Anterior cingulate cortex (tissue), 58 donors: ENCODE data around the gene TMEM44.

ENCODE experiments used
- DNase-seq, 58 donors: peaks; one replicate each; lab custom pipeline; 2025; lab: John Stamatoyannopoulos, UW

The TMEM44 gene, protein sequence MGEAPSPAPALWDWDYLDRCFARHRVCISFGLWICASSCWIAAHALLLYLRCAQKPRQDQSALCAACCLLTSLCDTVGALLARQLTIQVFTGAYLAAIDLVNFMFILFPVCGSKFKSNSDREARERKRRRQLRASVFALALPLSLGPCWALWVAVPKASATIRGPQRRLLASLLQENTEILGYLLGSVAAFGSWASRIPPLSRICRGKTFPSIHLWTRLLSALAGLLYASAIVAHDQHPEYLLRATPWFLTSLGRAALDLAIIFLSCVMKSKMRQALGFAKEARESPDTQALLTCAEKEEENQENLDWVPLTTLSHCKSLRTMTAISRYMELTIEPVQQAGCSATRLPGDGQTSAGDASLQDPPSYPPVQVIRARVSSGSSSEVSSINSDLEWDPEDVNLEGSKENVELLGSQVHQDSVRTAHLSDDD

DNA sequence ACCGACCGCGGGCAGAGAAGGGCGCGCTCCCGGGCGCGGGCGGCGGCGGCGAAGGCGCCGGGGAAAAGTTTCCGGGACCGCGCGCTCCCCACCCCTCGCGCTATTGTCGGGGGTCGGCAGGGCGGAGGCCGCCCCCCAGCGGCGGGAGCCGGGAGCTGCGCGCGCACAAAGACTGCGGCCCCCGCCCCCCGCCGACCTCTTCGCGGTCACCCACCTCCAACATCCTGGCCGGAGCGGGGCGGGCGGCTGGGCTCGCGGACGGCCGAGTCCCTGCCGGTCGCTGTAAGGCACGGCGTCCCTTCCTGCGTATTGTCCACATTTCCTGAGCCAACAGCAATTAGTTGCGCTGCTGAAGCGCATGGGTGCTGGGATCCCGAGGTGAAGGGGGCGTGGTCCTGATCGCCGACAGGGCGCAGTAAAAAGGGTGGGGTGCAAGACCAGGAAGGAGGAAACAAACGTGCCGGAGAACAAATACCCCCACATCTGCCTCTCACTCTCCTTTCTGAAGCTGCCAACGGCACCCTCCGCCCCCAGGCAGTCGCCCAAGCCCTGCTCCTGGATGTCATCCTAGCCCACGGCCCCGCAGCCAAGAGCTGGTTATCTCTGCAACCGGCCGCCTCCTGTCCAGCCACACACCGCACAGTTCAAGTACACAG, at the start of gene TMEM44:
Gene TMEM44, minus strand, starts transcription at position 71 of the 656 bp plus-strand sequence. CDS start 204 bp downstream, outside the sequence.
- peak in 19 of 58 donors; percentile 10 to 59 (median 32) for DNase-seq

GRCh38 chr3:194682694-194683310, 49.6 kb upstream of the TMEM44 start:
- peak in 52 of 58 donors; percentile 24 to 87 (median 56) for DNase-seq

DNA sequence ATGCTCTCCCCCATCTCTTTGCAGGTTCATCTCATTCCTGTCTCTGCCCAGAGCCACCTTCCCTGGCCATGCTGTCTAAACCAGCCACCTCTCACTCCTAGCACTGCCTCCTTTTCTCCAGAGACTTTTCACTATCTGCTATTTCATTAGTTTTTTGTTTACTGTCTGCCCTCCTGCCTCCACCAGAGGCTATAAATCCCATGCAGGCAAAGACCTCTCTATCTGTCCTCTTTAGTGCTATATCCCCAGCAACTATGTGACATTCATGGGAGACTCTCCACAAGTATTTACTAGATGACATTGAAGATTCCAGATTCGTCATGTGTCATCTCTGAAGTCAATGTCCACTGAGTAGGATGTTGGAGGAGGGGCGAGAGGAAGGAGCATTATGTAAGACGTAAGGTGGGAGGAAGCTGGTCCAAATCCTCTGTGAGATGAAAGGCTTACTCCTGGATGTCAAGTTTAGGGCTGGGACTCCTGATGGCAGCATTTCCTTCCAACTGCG, 49.0 kb upstream of the TMEM44 start:
- no peak for DNase-seq

DNA sequence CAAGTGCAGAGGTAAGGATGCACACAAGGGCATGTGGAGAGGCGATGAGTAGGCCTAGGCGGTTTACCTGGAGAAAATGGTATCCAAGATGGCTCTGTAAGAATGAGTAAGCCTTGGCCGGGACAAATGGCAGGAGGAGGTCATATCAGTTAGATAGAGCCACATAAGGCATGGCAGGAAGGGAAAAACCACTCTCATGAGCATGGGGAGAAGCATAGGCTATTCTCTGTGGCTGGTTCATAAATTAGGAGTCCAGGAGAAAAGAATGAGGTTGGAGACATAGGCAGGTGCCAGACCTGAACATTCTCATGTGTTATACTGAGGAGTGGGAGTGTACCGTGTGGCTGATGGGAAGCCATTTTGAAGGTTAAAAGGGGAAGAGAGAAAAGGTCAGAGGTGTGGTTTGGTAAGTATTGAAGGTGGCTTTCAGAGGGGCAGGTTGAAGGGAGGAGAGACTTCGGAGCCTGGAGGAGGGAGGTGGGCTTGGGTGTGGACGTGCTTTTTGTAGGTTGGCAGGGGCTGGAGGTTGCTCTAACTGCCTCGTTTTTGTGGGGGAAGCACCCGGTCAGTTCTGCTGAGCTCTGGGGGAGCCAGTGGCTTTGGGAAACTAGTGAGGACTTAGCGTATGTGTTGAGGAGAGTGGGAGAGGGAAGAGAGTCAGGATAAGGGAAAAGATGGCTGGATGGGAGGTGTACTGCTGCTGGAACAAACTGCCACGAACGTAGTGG, 47.8 kb upstream of the TMEM44 start:
- DNase-seq: no peak

- no peak for DNase-seq
Measured at GRCh38 chr3:194676471-194676870, 43.3 kb upstream of the TMEM44 start.

DNA sequence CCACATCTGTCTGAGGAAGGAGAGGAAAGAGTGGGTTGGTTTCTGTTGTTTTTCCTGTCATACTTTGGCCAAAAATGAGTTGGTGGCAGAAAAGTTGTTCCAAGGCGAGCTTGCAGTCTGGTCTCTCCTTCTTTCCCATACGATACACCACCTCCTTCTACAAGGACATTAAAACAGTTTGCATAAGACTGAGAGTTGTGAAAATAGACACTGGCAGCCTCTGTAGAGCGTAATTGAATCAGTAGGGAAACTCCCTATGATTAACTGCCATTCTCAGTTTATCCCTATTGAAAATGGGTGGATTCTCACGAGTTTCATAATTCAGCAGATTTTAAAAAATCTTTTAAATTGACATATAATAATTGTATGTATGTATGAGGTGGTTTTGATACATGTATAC, 42.5 kb upstream of the TMEM44 start:
- peak in 1 of 58 donors; percentile 22 for DNase-seq

- DNase-seq: peak in 11 of 58 donors; percentile 1 to 49 (median 22)
Measured at GRCh38 chr3:194675081-194675640, 41.9 kb upstream of the TMEM44 start.

GRCh38 chr3:194673761-194674160, 40.5 kb upstream of the TMEM44 start:
- peak in 1 of 58 donors; percentile 20 for DNase-seq

GRCh38 chr3:194672876-194673275, 39.7 kb upstream of the TMEM44 start:
- DNase-seq: no peak

DNA sequence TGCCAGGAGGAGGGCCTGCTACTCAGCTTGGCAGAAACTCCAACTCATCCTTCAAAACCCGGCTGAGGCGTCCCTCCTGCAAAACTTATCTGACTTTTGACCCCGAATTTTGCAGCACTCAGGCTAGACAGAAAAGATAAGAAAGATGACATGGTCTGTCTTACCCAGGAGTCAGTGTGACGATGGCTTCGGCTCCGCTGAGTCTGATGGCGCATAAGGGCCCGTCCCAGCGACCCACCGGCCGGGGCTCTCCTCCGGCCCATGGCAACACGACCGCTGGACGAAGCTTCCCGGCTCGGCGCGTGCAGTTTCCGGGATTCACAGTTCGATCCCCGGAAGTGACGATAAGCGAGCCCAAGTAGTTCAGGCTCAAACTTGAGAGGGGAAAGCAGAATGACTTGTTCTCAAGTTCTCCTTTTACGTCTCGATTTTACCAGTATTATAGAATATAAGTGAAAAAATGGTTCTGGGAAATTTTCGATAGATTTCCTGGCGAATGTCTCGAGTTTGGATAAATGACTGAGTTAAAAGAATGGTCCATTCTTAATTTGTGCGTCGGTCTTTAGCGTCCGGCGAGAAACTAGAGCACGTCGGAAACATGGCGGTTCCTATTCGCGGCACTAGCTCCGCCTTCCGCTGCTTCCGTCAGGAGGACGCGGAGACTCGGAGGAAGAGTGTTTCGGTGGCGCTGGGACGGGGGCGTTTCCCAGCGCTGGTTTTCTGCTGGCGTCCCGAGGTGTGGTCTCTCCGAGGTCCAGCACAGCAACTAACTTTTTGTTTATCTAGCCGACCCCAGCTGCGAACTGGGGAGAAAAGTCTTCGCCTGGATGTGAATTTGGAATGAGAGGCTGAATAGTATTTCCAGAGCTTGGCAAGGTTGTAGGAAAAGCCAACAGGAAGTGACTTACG, 38.9 kb upstream of the TMEM44 start, which contains the start of gene LSG1:
Gene LSG1, minus strand, starts transcription at position 292 of the 909 bp plus-strand sequence. Its CDS starts 29 bp downstream, at position 263.
- peak in 57 of 58 donors; percentile 26 to 93 (median 82) for DNase-seq

- peak in 1 of 58 donors; percentile 33 for DNase-seq
Measured at GRCh38 chr3:194671511-194671899, 38.3 kb upstream of the TMEM44 start.

DNA sequence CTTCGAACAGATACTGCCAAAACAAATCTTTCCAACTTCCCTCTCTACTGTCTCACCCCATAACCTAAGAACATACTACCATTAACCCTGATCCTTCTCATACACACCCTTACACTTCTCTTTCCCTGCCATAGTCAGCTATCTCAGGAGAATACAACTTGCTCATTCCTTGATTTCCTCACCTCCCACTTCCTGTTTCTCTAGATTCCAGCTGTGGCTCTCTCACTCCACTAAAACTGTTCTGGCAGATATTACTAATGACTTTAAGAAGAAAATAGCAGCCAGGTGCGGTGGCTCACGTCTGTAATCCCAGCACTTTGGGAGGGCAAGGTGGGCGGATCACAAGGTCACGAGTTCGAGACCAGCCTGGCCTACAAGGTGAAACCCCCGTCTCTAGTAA, 34.1 kb upstream of the TMEM44 start:
- DNase-seq: no peak

- no peak for DNase-seq
Measured at GRCh38 chr3:194664857-194665256, 31.6 kb upstream of the TMEM44 start.

GRCh38 chr3:194661946-194662345, 28.7 kb upstream of the TMEM44 start:
- no peak for DNase-seq

- DNase-seq: no peak
Measured at GRCh38 chr3:194661374-194661773, 28.2 kb upstream of the TMEM44 start.

GRCh38 chr3:194659778-194660177, 26.6 kb upstream of the TMEM44 start:
- DNase-seq: no peak

DNA sequence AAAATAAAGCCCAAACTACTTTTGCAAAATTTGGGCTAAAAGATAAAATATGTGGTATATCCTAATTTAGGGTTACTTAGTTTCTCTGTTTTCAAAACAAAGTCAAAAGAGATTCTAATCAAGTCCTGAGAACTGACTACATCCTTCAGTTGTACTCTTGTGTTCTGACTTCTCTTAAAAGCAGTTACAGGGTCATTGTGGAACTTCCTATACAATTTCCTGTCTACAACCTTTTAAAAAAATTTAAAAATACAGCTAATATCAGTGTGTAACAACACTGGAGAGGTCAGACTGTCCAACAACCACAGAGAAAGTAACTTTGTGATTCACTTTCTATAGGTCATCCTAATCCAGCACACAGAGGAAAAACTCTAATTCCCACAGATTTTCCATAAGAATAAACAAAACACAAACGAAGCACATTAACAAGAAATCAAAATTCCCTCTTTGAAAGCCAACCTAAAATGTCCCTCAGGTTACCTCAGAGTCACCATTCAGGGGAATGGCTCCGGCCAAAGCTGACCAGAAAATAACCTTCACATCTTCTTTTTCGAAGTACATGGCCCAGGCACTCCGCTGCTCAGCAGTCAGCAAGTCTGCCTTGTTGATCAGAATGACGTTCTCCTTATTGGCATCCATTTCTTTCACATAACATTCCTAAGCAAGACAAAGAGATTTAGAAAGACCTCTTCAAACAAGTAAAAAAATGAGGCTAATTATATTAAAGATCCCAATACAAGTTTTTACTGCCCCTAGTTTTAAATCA, 25.4 kb upstream of the TMEM44 start:
- no peak for DNase-seq

- DNase-seq: no peak
Measured at GRCh38 chr3:194657439-194657838, 24.2 kb upstream of the TMEM44 start.
